HG02763 (cell line): ENCODE results near the gene AGBL4.
"Not testable (repeated sequence)": the region's sequence is repeated elsewhere in the genome, so short reads cannot be mapped to it uniquely, and the experiment has no call there.

Source experiments
- ATAC-seq: cut with Tn5 transposase; IDR thresholded peaks from one replicate; pipeline ENCODE4 v1.9.1; 2021; ENCODE audit warnings: mild to moderate bottlenecking, moderate library complexity; ENCODE audit not compliant: unreplicated experiment

Gene AGBL4

DNA sequence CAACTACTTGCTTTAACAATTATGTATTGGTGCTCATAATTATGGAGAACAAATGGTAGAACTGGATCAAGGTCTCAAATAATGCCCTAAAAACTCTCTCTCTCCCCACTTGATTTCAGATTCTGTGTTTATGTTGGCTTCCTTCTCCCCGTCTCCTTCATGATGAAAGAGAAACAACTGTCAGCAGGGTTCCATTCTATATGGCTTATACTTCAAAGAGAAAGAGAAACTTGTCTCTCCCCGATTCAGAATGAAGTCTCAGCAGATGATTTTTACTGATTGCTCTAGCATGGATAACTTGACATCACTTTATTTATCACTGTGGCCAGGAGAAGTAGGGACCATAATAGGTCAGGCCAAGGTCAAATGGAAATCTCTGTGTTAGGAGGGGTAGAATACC is 575.6 kb downstream of the AGBL4 start:
- ATAC-seq: no peak

DNA sequence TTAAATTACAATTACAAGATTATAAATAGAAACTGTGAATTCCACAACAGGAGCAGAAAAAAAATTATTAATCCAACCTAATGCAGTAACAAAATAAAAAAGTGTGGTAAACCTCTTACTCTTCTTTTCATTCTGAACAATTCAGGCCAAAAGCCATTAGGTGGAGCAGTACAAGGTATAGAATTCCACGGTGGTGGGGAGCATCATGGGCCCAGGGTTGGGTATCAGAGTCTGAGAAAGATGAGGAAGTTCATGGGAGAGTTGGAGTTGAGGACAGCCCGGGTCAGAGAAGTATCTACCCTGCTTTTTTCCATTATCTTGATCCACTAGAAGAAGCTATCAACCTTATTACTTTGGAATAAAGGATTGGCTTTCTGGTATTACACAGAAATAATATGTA is 586.9 kb downstream of the AGBL4 start:
- ATAC-seq: no peak

DNA sequence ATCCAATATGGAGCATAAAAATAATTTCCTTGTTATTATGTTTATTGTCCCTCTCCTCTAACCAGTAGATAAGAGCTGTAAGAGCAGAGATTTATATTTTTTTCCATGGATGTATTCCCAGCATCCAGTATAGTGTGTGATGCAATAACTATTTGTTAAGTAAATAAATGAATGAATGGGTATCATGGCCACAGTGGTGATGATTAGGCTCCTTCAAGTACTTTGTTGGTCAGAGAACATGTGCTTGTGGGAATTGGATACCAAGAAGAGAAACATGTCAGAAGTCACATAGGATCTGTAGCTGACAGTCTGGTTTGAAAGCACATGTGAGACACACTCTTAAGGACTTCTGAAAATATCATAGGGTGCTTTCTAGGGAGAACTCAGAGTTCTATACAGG is 588.5 kb downstream of the AGBL4 start:
- no peak for ATAC-seq

- no peak for ATAC-seq
These were observed 599.0 kb downstream of the AGBL4 start for GRCh38 chr1:49424782-49425181.

DNA sequence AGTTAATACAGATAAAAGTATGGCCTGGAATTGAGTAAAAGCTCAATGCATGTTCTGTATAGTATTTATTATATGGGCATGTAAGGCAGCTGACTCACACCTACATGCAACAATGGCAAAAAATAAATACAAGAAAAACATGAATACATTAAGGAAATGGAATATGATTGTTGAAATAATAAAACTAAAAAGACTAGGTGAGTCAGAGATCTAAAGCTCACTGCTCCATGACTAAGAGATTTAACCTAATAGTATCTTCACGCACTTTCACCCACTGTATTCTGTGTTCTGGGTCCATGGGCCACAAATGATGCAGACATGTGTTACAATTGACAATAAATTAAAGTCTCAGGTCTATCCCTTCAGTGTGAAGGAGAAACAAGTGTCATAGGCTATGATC is 607.0 kb downstream of the AGBL4 start:
- no peak for ATAC-seq

GRCh38 chr1:49408346-49408745 is 615.4 kb downstream of the AGBL4 start:
- no peak for ATAC-seq

DNA sequence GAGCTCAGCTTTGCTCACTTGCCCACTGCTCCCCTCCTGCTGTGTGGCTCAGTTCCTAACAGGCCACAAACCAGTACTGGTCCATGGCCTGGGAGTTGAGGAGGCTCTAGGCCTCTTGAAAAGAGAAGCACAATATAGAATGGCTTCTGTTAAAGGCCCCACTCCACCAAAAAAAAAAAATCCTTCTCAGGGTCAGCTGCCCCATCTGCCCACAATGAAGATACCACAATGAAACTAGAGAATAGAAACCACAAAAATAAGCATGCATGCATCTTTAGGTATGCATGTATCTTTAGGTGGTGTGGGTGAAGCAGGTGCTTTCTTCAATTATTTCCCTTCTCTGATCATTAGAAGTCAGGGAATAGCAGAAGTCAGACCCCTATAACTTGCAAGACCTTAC is 626.7 kb downstream of the AGBL4 start:
- ATAC-seq: no peak

- ATAC-seq: no peak
These were observed 629.6 kb downstream of the AGBL4 start for GRCh38 chr1:49394200-49394599.

DNA sequence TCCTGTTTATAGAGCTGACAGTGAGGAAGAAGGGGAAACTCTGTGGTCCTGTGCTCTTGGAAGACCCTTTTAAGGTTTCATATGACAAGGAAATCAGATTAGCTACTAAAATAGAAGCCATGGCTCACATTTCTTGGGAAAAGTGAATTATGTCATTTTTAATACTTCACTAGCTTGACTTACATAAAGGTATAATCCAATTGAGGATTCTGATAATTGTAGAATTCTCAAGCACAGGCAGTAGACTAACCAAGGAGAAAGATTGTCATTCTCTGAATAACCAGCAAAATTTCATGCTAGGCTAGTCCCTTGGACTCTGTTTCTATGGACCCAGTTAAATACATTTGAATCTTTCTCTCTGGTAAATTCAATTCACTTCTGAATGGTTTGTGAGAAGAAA is 634.1 kb downstream of the AGBL4 start:
- no peak for ATAC-seq

- no peak for ATAC-seq
These were observed 659.1 kb downstream of the AGBL4 start for GRCh38 chr1:49364676-49365075.

- no peak for ATAC-seq
These were observed 660.1 kb downstream of the AGBL4 start for GRCh38 chr1:49363628-49364027.

DNA sequence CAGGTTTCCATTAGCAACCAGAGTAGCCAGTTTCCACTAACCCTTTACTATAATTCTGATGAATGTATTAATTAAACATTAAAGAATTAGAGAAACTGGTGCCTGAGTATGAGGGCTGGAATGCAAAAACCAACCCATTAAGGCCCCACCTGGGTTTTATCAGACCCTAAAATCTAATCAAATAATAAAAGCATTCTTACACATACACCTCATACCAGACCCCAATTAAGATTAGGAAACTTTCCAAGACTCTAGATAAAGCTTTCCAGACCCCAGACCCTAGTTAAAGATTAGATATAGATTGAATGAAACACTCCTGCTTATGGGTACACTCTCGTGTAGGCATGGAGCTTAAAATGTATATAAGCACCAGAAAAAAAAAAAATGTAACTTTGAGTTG is 665.7 kb downstream of the AGBL4 start:
- no peak for ATAC-seq

DNA sequence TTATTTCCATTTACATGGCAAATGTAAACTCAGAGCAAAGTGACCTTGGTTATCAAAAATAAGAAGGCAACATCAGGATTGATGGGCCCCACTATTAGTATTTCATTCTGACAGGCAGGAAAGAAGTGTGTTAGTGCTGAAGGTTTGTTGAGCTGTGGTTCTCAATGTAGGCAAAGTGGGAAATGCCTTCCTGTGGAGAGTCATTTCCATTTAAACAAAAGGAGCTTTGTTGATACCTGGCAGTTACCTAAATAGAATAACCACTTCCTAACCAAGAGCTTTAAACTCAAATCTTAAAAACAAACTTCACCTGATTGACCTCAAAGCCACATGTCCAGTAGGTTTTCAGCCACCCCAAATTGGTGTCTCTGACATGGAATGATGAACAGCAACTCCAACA is 667.2 kb downstream of the AGBL4 start:
- ATAC-seq: no peak

- ATAC-seq: no peak
These were observed 672.0 kb downstream of the AGBL4 start for GRCh38 chr1:49351768-49352167.

GRCh38 chr1:49346767-49347349 is 676.9 kb downstream of the AGBL4 start:
- ATAC-seq: no peak

DNA sequence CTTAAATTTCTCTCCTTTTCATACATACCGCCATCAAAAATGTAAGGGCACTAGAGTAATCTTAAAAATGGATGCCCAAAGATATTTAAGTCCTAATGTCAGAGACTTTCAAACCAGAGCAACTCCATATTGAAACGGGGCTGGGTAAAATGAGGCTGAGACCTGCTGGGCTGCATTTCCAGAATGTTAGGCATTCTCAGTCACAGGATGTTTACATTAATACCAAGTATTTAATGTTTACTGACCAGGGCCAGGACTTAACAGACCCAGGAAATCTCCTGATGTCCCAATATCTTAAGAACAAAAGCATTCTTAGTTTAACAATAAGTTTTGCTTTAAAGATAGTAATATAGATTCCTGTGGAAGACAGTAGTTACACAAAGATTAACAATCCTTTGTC is 683.2 kb downstream of the AGBL4 start:
- ATAC-seq: no peak

- no peak for ATAC-seq
These were observed 684.7 kb downstream of the AGBL4 start for GRCh38 chr1:49339043-49339442.

- no peak for ATAC-seq
These were observed 686.5 kb downstream of the AGBL4 start for GRCh38 chr1:49337251-49337650.

GRCh38 chr1:49333906-49334305 is 689.8 kb downstream of the AGBL4 start:
- no peak for ATAC-seq

GRCh38 chr1:49331066-49331852 is 692.5 kb downstream of the AGBL4 start:
- ATAC-seq: no peak

DNA sequence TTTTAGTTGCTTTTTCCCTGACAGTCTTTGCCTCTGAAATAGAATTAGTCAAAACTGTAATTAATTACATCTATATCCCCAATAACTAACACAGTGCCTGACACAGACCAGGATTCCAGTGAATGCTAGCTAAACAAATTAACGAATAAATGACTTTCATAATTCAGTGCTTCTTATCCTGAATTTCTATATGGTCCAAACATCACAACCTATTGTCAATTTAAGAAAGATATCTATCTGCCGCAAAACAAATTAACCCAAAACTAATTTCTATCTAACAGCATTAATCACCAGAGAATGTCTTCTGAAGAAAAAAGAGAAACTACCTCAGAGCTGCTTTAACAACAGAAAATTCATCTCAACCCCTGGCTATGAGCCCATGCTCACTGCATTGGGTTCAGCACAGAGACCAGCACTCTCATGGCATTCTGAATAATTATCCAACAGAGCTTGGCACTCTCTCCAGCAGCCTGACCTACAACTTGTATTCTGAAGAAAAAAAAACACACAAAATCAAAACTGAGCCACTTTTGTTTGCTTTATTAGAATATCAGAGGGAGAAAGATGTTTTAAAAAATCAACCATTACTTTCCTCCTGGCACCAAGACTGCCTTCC is 699.7 kb downstream of the AGBL4 start:
- ATAC-seq: no peak

GRCh38 chr1:49320493-49320892 is 703.3 kb downstream of the AGBL4 start:
- not testable (repeated sequence) for ATAC-seq
